Measurements from ENCODE around the gene KIF20A. TPM values are rescaled to one million over a fixed set of nuclear protein-coding genes. Genes with fewer than 3 reads are reported as not detected.
"Not testable (repeated sequence)": the region's sequence is repeated elsewhere in the genome, so short reads cannot be mapped to it uniquely, and the experiment has no call there.

The KIF20A gene
- total RNA-seq: 25.4 TPM
- polyA plus RNA-seq: 0.43 TPM

DNA sequence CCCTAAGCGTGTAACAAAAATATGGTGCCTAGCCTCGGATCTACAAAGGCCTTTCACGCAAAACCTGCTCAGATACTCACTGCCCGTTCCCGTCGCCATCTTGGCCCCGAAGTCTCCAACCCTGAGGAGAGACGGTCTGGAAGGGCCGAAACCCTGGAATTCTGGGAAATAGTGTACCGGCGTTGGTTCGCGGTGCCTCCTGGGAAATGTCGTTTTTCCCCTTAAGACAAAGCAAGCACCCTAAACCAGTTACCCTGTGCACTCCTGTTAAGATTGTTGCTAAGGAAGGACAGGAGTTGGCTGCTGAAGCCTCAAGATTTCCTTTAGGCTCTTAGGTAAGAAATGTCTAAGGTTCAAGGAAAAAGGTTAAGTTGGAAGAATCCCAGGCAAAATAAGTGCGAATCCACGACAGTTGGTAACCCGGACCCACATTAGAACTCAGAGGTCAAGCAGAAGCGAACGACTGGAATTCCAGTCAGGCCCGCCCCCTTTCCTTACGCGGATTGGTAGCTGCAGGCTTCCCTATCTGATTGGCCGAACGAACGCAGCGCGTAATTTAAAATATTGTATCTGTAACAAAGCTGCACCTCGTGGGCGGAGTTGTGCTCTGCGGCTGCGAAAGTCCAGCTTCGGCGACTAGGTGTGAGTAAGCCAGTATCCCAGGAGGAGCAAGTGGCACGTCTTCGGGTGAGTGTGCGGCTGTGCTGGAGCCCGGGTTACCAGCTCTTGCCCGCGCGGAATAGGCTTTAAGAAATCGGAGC, at the start of gene KIF20A, which contains the start of gene BRD8:
Gene KIF20A (plus strand): TSS at position 597 of the 761 bp plus-strand sequence. CDS start 569 bp downstream, outside the sequence.
Gene BRD8 (minus strand): TSS at position 115 of the 761 bp plus-strand sequence. CDS start 16 bp downstream, at position 99.
- Histone ChIP-seq H3K27ac (ENCODE audit: low read depth) (peak within 1 kb of the TSS; percentile 75), H3K4me3 (ENCODE audit: low read depth, low read length) (peak within 1 kb of the TSS; percentile 78), H3K36me3 (ENCODE audit: insufficient read depth) (no peaks in the 10 kb centered on the region), H3K4me1 (ENCODE audit: insufficient read depth) (peaks cover 2% of the 10 kb centered on the region)
- WGBS: under 1% methylated on average over 41 of the region's 41 CpGs
- DNase-seq (ENCODE audit: extremely low spot score): peak; percentile 94

GRCh38 chr5:138129347-138129746, 49.6 kb upstream of the KIF20A start:
- no peak for DNase-seq (ENCODE audit: extremely low spot score)
- 80% methylated on average over 6 of the region's 6 CpGs for WGBS
- no peaks in the 10 kb centered on the region for H3K36me3 ChIP-seq (ENCODE audit: insufficient read depth)

DNA sequence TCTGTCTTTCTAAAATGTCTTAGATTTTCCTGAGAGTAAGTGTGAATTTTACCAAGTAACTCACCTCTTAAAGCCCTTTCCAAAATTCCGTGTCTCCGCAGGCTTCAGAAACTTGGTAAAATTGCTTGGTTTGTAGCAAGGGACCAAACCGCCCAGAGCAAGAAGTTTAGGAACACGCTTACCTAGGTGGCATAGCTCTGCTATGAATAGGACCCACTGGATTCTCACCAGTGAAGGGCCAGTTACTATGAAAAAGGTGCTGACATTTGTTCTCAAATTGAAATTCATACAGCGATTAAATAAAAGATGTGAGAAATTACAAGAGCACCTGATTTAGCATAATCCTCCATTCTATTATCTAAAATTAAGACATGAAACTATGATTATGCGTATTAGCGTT, 46.4 kb upstream of the KIF20A start:
- DNase-seq (ENCODE audit: extremely low spot score): no peak
- no peaks in the 10 kb centered on the region for H3K4me1 ChIP-seq (ENCODE audit: insufficient read depth)
- H3K27ac ChIP-seq (ENCODE audit: low read depth): no peak overlapping the region
- no peaks in the 10 kb centered on the region for H3K36me3 ChIP-seq (ENCODE audit: insufficient read depth)
- WGBS: 92% methylated on average over 7 of the region's 7 CpGs
- no peak overlapping the region for H3K4me3 ChIP-seq (ENCODE audit: low read depth, low read length)

More at GRCh38 chr5:138129347-138129746, 49.6 kb upstream of the KIF20A start:
- no peak overlapping the region for H3K27ac ChIP-seq (ENCODE audit: low read depth)
- H3K4me3 ChIP-seq (ENCODE audit: low read depth, low read length): no peak overlapping the region
- H3K4me1 ChIP-seq (ENCODE audit: insufficient read depth): no peaks in the 10 kb centered on the region

DNA sequence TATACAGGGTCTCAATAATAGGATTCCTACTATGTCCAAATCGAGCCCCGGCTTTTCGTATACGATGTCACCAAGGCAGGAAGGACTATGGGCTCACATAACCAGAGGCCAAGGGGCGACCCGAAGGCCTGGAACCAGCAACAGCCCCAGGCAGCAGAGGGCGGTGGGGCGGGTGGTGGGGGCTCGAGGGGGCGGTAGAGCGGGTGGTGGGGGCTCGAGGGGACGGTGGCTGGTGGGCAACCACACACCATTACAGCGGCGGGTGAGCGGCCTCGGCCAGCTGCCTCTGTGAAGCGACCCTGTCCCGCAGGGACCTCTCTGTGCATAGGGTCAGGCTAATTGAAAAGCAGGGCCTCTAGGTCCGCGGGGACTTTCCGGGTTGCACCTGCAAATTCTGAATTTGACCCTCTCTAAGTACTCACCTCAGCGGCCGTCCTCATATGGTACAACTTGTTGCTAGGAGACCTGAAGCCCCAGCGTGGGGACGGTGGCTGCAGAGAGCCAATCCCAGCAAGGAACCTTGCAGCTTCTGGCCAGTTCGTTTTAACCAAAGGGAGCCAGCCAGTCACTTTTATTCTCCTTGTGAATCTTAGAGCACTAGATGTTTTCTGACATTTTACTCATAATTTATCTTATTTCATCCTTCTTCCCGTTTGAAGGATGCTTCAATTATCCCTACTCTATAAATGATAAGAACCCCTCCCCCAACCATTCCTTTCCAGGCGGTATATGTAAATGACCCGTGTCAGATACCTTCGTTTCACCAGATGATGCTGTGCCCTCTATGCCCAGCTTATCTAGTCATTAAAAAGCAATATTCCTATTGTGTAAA, 39.7 kb upstream of the KIF20A start, which contains the start of gene NME5:
Gene NME5 (minus strand): TSS at position 480 of the 832 bp plus-strand sequence. CDS start 648 bp downstream, outside the sequence.
- peak; percentile 15 for DNase-seq (ENCODE audit: extremely low spot score)
- 4% methylated on average over 31 of the region's 31 CpGs for WGBS
- H3K4me1 ChIP-seq (ENCODE audit: insufficient read depth): no peaks in the 10 kb centered on the region
- H3K4me3 ChIP-seq (ENCODE audit: low read depth, low read length): peak within 1 kb of the TSS; percentile 63
- H3K36me3 ChIP-seq (ENCODE audit: insufficient read depth): no peaks in the 10 kb centered on the region
- H3K27ac ChIP-seq (ENCODE audit: low read depth): peak within 1 kb of the TSS; percentile 10

DNA sequence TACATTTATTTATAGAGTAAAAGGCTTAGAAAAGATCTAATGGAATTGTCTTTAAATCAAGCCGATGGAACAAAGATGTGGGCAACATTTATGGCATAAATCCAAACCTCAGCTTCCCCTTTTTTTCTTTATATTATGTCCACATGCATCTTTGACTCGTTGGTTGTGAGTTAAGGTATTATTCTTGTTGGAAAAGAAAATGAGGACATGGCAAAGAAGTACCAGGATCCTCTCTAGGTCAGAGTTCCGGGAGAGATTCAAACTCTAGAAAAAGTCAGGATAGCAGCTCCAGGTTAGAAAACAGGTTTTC, 39.2 kb upstream of the KIF20A start:
- 59% methylated on average over 3 of the region's 3 CpGs for WGBS
- Histone ChIP-seq H3K36me3 (ENCODE audit: insufficient read depth) (no peaks in the 10 kb centered on the region), H3K4me1 (ENCODE audit: insufficient read depth) (no peaks in the 10 kb centered on the region), H3K27ac (ENCODE audit: low read depth) (no peak overlapping the region), H3K4me3 (ENCODE audit: low read depth, low read length) (no peak overlapping the region)
- DNase-seq (ENCODE audit: extremely low spot score): no peak

GRCh38 chr5:138140268-138140667, 38.6 kb upstream of the KIF20A start:
- Histone ChIP-seq H3K4me1 (ENCODE audit: insufficient read depth) (no peaks in the 10 kb centered on the region), H3K4me3 (ENCODE audit: low read depth, low read length) (no peak overlapping the region), H3K27ac (ENCODE audit: low read depth) (no peak overlapping the region), H3K36me3 (ENCODE audit: insufficient read depth) (no peaks in the 10 kb centered on the region)
- DNase-seq (ENCODE audit: extremely low spot score): no peak
- WGBS: 65% methylated on average over 4 of the region's 4 CpGs

- WGBS: 59% methylated on average over 1 of the region's 1 CpG
- no peak overlapping the region for H3K4me3 ChIP-seq (ENCODE audit: low read depth, low read length)
- no peak for DNase-seq (ENCODE audit: extremely low spot score)
- H3K27ac ChIP-seq (ENCODE audit: low read depth): no peak overlapping the region
- no peaks in the 10 kb centered on the region for H3K4me1 ChIP-seq (ENCODE audit: insufficient read depth)
- no peaks in the 10 kb centered on the region for H3K36me3 ChIP-seq (ENCODE audit: insufficient read depth)
Measured at GRCh38 chr5:138141734-138142133, 37.2 kb upstream of the KIF20A start.

DNA sequence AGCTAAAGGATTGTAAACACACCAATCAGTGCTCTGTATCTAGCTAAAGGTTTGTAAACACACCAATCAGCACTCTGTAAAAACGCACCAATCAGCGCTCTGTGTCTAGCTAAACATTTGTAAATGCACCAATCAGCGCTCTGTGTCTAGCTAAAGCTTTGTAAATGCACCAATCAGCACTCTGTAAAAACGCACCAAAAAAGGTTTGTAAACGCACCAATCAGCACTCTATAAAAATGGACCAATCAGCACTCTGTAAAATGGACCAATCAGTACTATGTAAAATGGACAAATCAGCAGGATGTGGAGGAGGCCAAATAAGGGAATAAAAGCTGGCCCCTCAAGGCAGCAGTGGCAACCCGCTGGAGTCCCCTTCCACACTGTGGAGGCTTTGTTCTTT, 35.3 kb upstream of the KIF20A start:
- H3K36me3 ChIP-seq (ENCODE audit: insufficient read depth); H3K27ac ChIP-seq (ENCODE audit: low read depth); H3K4me3 ChIP-seq (ENCODE audit: low read depth, low read length); DNase-seq (ENCODE audit: extremely low spot score); H3K4me1 ChIP-seq (ENCODE audit: insufficient read depth): not testable (repeated sequence)
- 92% methylated on average over 6 of the region's 6 CpGs for WGBS

- Histone ChIP-seq H3K27ac (ENCODE audit: low read depth) (no peak overlapping the region), H3K4me3 (ENCODE audit: low read depth, low read length) (no peak overlapping the region), H3K4me1 (ENCODE audit: insufficient read depth) (no peaks in the 10 kb centered on the region), H3K36me3 (ENCODE audit: insufficient read depth) (no peaks in the 10 kb centered on the region)
- DNase-seq (ENCODE audit: extremely low spot score): no peak
- 30% methylated on average over 1 of the region's 1 CpG for WGBS
Measured at GRCh38 chr5:138148811-138149210, 30.1 kb upstream of the KIF20A start.

GRCh38 chr5:138149530-138149929, 29.4 kb upstream of the KIF20A start:
- Histone ChIP-seq H3K36me3 (ENCODE audit: insufficient read depth) (no peaks in the 10 kb centered on the region), H3K27ac (ENCODE audit: low read depth) (no peak overlapping the region), H3K4me1 (ENCODE audit: insufficient read depth) (no peaks in the 10 kb centered on the region), H3K4me3 (ENCODE audit: low read depth, low read length) (no peak overlapping the region)
- DNase-seq (ENCODE audit: extremely low spot score): no peak
- WGBS: 60% methylated on average over 3 of the region's 3 CpGs

DNA sequence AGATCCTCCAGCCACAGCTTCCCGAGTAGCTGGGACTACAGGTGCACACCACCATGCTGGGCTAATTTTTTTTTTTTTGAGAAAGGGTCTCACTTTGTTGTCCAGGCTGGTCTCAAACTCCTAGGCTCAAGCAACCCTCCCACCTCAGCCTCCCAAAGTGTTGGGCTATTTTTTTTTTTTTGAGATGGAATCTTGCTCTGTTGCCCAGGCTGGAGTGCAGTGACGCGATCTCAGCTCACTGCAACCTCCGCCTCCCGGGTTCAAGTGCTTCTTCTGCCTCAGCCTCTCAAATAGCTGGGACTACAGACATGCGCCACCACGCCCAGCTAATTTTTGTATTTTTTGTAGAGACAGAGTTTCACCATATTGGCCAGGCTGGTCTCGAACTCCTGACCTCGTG, 22.9 kb upstream of the KIF20A start:
- 97% methylated on average over 9 of the region's 9 CpGs for WGBS
- not testable (repeated sequence) for H3K4me1 ChIP-seq (ENCODE audit: insufficient read depth); H3K4me3 ChIP-seq (ENCODE audit: low read depth, low read length); H3K27ac ChIP-seq (ENCODE audit: low read depth); DNase-seq (ENCODE audit: extremely low spot score)
- peaks cover 16% of the 10 kb centered on the region for H3K36me3 ChIP-seq (ENCODE audit: insufficient read depth)

DNA sequence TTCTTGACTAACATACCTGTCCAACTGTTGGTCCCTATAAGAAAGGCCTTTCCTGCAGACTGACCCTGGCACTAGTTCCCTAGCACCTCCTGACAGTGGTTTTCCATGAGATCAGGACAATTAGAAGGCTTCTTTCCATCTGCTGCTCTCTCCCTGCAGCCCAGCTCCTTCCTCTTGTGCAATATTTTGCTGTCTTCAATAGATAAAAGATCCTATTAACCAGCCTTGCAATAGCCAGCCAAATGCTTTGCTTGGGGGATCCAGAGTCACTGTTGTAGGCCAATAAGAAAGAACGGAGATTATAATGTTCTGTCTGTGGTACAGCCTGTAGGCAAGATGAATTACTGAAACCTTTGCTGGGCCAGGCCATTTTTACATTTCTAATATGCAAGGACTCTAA, 21.3 kb upstream of the KIF20A start:
- WGBS: 89% methylated on average over 1 of the region's 1 CpG
- H3K27ac ChIP-seq (ENCODE audit: low read depth): no peak overlapping the region
- H3K4me1 ChIP-seq (ENCODE audit: insufficient read depth): no peaks in the 10 kb centered on the region
- no peak overlapping the region for H3K4me3 ChIP-seq (ENCODE audit: low read depth, low read length)
- no peak for DNase-seq (ENCODE audit: extremely low spot score)
- peaks cover 18% of the 10 kb centered on the region for H3K36me3 ChIP-seq (ENCODE audit: insufficient read depth)

DNA sequence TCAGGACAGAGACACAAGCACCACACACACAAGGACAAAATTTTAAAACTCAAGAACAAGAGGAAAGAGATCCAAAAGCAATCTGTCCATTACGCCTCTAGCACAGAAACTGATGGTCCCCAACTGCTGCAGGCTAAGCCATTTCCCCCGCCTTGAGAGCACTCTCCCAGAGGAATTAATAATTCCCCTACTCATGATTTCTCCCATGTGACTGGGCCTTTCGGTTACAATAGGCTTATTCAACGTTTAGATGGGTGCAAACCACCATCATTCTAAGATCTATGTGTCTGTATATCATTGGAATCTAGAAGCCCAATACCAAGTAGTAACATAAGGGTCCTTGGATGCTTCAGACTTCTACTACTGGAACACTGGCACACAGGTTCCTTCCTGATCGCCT, 19.2 kb upstream of the KIF20A start:
- no peaks in the 10 kb centered on the region for H3K4me1 ChIP-seq (ENCODE audit: insufficient read depth)
- peaks cover 24% of the 10 kb centered on the region for H3K36me3 ChIP-seq (ENCODE audit: insufficient read depth)
- WGBS: 91% methylated on average over 5 of the region's 5 CpGs
- no peak for DNase-seq (ENCODE audit: extremely low spot score)
- H3K27ac ChIP-seq (ENCODE audit: low read depth): no peak overlapping the region
- no peak overlapping the region for H3K4me3 ChIP-seq (ENCODE audit: low read depth, low read length)

GRCh38 chr5:138160706-138161105, 18.2 kb upstream of the KIF20A start:
- Histone ChIP-seq H3K36me3 (ENCODE audit: insufficient read depth) (peaks cover 30% of the 10 kb centered on the region), H3K4me3 (ENCODE audit: low read depth, low read length) (no peak overlapping the region), H3K27ac (ENCODE audit: low read depth) (no peak overlapping the region), H3K4me1 (ENCODE audit: insufficient read depth) (no peaks in the 10 kb centered on the region)
- WGBS: 93% methylated on average over 4 of the region's 4 CpGs
- no peak for DNase-seq (ENCODE audit: extremely low spot score)
